C4-2B (cell line): ENCODE measurements around the gene DSC3.

Experiments used
- CTCF ChIP-seq: fragments of 450-650 bp; conservative IDR thresholded peaks from 2 replicates; pipeline ENCODE4 v1.5.1; 2017; ENCODE audit warnings: mild to moderate bottlenecking
- ZFX ChIP-seq: fragments of 450-650 bp; IDR thresholded peaks from 2 replicates; pipeline ENCODE4 v1.6.1; 2017

- TF ChIP-seq CTCF (no peak), ZFX (no peak)
These were observed 54.1 kb downstream of the DSC3 start for GRCh38 chr18:30988440-30988839.
